Eye (tissue), 1 donor: ENCODE measurements around the gene TIMP2.
"Not testable (repeated sequence)": the region's sequence is repeated elsewhere in the genome, so short reads cannot be mapped to it uniquely, and the experiment has no call there.

ENCODE experiments used
- DNase-seq: peaks from one replicate; pipeline ENCODE4 v3.0.0-alpha.2; 2015

Gene TIMP2

DNA sequence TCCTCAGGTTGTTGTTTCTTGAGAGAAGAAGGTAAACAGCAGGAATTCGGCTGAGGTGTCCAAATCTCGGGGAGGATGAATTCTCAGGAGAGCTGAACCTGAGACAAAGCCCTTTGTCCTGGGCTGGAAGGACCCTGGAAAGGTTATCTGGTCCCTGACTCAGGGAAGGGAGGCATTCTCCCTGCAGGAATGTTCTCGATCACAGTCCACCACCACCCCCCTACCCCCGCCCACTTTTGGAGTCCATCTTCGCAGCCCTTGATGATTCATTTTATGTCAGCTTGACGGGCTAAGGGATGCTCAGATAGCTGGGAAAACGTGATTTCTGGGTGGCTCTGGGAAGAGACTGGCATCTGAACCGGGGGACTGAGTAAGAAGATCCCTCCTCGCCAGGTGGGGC is 20.8 kb downstream of the TIMP2 start:
- DNase-seq = no peak

DNA sequence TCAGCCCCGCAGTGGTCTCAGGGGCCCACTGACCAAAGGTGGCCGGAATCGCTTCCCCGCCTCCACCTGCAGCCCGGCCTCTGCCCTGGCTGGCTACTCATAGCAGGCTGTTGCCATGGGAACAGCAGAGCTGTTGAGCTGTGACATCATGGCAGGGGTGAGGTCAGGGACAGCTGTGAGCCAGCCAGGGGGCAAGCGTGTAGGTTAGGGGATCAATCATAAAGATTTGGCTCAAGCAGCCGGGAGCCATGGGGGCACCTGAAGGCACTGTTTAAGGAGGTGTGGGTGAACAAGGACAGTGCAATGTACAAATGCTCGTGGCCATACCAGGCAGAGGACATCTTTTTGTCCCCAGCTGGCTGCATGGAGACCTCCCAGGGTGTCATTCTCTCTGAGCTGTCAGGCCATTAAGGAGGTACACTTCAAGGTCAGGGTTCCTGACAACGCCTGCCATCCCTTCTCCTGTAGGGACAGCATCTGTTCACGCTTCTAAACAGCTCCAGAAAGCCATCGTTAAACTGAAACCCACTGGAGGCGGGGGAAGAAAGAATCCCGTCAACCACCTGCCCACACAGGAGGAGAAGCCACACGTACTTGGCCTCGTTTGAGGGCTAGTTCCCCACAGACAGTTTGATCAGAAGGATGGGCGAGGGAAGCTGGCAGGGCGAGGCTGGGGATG is 21.9 kb downstream of the TIMP2 start, which contains the start of gene CEP295NL:
TSS of gene CEP295NL (minus strand) at position 101 of the 679 bp plus-strand sequence. CDS start 1,373 bp downstream, outside the sequence.
- peak; percentile 95 for DNase-seq

DNA sequence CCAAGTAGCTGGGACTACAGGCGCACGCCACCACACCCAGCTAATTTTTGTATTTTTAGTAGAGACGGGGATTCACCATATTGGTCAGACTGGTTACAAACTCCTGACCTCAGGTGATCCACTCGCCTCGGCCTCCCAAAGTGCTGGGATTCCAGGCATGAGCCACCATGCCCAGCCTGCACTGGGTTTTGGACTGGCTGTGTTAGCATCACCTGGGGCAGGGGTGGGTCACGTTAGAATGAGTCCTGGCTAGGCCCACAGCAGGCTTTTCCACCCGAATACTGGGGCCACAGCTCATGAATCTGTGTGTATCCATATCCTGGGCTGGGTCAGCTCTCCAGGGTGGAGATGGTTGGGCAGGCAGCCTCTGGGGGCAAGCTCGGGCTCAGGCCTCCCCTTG is 23.0 kb downstream of the TIMP2 start:
- DNase-seq = not testable (repeated sequence)

DNA sequence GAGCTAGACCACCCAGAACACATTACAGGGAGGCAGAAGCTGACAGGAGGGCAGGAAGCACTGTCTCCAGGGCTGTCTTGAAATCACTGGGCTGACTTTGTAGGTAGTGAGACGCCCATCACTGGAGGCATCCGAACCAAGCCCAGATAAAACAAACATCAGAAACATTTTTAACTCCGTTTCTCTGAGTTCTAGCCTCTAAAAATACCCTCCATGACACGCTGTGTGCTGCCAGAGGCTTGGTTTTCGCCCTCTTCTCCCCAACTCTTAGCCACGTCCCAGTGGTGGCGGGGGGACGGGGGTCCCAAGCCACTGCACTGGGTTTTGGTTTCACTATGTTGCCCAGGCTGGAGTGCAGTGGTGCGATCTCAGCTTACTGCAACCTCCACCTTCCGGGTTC is 23.4 kb downstream of the TIMP2 start:
- DNase-seq = no peak

DNA sequence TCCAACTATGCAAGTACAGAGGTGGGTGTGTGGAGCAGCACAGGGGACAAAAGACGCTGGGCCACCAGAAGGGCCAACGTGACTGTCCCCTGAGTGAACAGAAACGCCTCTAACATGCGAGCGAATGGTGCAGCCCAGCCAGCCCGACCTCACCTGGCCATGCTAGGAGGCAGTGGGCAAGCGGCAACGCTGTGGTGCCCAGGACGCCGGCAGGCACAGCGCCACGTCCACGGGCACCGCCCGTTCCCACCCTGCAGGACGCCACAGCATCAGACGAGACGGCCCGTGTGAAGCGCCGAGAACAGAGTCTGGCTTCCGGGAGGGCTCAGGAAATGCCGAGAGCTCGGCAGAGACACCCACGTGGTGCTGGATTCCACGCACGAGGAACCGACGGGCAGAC is 24.4 kb downstream of the TIMP2 start:
- DNase-seq = no peak

DNA sequence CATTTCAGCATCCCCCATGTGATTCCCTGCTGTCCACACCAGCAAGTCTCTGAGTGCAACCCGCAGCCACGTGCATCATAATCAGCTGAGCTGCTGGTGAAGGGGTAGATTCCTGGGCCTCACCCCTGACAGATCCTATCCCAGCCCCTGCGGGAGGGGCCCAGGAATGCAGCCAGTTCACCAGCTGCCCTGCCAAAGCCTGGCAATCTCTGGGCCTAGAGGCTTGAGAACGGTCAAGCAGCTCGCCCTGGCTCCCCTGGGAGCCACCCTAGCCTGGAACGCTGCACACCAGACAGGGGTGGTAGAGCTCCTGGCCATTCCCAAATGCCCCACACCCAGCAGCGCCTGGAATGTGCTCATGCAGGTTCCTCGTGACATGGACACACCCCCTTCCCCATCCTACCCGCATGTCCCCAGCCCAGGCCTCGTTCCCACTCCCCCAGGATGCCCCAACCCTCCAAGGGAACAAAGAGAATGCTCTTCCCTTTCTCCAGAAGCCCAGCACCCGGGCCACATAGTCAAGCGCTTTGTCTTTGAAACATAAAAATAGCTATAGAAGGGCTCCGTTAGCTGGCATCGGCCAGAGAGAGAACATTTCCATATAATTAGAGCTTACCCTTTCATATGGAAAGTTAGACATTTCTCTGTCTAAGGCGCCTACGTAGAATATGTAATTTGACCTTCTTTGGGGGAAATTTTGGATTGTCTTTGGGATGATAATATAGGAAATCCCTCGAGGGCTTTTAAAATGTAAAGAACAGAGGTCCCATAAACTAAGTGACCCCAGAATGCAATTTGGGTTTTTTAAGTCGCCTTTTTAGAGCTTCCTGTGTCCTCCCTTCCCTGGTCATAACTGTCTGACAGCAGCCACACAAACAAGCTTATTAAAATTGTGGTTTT is 25.6 kb downstream of the TIMP2 start:
- DNase-seq = peak; percentile 62

DNA sequence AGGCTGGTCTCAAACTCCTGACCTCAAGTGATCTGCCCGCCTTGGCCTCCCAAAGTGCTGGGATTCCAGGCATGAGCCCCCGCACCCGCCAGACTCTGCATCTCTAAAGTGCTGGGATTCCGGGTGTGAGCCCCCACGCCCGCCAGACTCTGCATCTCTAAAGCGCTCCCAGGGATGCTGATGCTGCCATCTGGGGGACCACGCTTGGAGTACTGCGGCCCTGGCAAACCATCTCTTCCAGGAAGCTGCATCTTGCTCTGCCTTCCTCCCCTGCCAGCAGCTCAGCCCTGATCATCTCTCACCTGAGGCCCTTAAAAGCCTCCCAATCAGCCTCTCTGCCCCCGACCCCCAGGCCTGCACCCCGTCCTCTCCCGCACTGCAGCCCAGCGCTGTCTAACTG is 26.2 kb downstream of the TIMP2 start:
- no peak for DNase-seq

DNA sequence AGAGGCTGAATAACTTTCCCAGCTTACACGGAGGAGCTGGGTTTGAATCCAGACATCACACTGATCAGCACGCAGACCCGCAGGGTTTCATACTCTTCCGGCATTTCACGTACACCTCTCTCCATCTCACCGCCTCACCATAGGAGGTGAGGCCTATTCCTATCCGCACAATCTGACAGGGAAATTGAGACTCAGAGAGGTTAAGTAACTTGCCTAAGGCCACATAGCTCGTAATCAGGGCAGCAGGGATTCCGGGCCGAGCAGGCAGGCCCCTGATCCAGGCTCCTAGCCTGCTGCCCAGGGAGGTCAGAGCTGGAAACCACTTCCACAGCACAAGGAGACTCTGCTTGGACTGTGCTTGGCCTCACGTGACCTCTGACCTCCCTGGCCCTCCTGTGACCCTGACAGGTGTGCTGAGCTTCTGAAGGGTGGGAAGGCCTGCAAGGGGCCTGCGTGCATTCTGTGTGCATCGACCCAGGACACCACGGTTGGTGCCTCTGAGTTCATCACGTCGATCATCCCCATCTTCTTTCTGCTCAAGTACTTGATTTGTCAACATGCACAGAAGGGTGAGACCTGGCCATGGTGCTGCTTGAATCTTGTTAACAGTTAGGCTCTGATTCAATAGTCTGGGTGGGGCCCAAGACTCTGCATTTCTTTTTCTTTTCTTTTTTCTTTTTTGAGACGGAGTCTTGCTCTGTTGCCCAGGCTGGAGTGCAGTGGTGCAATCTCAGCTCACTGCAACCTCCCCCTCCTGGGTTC is 26.9 kb downstream of the TIMP2 start:
- DNase-seq = no peak

DNA sequence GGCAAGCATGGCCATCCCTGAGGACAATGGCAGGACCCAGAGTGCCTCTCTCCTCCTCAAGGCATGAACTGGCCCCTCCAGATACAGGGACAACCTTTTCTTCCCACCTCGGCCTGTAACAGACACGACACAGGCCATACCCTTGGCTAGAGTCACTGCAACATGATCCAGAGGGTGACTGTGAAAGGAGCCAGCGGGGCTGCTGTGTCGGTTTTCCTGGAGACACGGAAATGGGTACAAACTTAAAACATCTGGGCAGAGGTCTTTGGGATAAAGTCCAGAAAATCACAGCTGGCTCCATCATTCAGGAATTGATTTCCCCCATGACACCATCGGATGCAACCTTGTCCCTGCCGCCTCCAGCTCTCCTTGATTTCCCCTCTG is 27.5 kb downstream of the TIMP2 start:
- DNase-seq = no peak

DNA sequence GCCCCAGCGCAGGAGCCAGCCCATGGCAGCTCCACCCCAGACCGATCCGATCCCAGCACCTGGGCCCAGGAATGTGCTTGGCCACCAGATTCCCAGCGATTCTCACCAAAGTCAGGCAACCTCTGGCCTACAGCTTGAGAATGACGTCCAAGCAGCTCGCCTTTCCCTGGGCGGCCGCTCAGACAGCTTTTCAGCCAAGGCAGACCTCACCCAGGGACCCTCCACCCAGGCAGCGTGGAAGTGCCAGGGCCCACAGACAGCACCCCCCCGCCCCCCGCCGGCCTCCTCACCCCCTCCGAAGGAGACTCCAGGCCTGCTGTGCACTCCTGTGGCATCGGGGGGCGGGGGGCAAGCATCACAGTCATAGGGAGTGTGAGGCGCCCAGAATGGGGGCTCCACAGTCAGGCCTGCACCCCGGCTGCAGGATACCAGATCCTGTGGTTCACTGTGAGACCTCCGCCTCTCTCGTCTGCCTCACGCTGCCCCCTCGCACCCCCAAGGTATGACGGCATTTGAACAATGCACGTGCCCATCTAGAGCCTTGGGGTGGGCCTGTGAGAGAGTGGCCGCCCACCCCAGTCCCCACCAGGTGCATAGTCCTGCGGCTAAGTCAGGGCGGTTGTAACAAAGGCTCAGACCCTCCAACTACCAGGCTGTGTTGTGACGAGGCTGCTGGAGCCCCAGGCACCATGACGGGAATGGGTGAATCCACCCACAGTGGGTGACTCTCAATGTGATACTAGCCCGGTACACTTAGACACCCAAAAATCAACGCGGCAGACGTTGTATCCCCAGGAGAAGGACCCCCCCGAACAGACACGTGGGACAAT is 28.1 kb downstream of the TIMP2 start:
- DNase-seq = no peak

DNA sequence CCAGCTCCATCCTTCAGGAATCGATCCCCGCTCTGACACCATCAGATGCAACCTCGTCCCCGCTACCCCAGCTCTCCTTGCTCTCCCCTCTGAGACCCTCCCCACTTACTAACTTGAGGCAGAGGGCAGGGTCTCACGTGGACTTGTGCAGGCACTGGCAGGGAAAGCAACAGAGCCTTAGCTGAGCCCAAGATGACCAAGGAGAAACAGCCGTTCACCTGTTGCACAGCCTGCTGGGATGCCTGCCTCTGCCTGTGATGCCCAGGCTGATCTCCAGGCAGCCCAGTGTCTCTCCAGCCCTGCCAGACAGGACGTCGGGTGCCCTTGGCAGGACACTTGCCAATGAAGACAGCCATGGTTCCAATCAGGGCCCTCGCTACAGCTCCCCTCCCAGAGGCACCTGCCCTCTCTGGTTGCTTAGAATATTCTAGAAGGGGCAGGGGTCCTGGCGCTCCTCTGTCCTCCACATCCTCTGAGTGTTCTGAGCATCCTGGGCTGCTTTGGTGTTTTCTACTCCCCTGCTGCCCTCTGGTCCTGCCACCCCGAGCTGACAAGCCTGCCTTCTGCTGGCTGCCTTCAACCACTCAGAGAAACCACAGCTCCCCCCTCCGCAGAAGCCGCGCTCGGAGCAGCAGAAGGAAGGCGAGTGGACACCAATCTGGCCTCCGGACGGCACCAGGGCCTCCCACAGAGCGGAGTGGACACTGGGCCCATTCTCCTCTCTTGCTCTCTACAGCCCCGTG is 28.9 kb downstream of the TIMP2 start:
- DNase-seq = no peak

DNA sequence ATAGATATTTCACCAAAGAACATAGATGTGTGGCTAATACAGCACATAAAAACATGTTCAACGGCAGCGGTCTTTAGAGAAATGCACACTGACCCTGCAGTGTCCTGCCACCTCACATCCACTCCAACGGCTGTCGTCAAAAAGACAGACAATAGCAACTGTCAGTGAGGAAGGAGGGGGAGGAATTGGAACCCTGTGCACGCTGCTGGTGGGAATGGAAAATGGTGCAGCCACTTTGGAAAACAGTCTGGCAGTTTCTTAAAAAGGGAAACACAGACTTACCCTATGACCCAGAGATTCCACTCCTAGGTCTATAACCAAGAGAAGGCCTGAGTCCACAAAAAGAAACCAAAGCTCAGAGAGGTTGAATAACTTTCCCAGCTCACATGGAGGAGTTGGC is 29.9 kb downstream of the TIMP2 start:
- DNase-seq = peak; percentile 63

DNA sequence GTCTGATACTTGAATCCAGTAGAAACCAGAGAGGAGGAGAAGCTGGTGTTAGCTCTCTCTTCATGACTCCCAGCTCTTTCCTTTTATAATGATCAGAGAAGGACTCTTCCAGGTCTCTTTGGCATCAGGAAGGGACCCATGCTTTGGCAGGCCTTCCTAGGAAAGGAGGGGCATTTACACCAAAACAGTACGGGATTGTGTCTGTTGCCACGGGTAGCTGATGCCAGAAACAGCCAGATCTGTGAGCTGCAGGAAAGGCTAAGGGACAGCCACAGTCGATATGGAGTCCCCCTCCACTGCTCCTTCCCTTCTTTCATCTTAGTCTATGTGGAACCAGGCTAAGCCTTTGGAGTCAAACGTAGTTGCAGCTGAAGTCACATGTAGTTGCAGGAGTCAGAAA is 31.5 kb downstream of the TIMP2 start:
- no peak for DNase-seq

DNA sequence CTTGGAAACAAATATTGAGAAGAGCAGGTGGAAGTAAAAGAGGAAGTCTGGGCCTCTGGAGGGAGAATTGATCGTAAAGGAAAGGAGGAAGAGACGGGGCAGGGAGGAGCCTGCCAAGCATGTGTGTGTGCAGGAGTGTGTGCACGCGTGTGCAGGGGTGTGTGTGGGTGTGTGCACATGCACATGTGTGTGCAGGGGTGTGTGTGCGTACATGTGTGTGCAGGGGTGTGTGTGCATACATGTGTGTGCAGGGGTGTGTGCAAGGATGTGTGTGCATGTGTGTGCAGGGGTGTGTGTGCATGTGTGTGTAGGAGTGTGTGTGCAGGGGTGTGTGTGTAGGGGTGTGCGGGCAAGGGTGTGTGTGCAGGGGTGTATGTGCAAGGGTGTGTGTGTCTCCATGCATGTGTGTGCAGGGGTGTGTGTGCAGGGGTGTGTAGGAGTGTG is 32.2 kb downstream of the TIMP2 start:
- DNase-seq = no peak

DNA sequence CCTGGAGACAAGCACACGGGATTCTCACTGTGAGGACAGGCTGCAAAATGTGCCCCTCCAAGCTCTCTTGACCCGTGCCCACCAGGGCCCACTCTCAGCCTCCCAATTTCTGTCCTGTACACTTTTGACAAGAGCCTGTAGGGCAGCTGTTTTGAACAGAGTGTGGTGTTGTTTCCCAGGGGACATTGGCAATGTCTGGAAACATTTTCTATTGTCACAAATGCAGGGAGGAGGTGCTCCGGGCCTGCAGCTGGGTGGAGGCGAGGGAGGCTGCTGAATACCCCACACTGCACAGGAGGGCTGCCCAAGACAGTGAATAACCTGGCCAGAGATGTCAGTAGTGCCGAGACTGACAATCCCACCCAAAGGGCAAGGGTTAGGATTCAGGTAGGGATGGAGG is 32.7 kb downstream of the TIMP2 start:
- DNase-seq = no peak

DNA sequence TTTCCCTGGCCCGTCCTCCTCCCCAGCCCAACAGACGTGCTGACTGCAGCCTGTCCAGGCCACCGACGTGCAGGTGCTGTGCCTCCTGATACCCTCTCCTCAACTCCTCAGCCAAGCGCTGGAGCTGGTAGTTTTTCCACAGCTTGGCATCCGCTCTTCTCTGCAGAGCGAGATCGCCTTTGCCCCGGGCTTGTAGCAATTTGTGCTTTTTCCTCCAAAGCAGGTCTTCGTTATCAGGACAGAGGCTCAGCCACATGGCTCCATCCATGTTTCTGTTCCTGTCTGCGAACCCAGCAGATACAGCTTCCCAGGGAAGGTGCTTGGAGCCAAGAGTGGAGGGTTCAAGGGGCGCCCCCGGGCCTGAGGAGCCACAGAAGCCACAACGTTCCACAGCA is 33.1 kb downstream of the TIMP2 start:
- DNase-seq = no peak

DNA sequence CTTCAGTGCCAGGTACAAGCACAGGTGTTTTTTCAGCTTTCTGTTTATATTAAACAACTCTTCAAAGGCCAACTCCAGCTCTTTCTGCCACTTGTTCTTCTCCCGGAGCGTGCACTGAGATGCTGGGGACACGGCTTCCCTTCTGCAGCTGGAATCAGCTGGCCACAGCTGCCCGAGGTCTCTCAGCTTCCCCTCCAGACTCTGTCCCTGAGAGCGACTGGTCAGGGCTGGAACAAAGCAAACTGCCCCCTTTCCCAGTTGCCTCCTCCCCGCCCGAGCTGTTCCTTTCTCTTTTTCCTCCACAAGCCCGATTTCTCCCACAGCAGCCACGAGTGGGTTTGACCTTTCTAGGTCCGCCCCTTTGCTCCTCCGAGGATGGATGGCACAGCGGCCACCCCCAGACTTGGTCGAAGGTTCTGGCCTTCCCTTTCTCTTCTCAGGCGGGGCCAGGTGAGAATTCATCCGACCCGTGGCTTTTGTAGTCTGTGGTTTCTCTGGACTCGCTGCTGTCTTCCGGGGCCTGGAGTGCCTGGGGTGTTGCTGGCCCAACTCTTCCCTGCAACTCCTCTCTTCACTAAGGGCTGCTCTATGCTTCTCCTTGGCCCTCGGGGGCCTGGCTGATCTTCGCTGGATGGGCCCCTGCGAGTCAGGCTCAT is 33.7 kb downstream of the TIMP2 start:
- DNase-seq = no peak

DNA sequence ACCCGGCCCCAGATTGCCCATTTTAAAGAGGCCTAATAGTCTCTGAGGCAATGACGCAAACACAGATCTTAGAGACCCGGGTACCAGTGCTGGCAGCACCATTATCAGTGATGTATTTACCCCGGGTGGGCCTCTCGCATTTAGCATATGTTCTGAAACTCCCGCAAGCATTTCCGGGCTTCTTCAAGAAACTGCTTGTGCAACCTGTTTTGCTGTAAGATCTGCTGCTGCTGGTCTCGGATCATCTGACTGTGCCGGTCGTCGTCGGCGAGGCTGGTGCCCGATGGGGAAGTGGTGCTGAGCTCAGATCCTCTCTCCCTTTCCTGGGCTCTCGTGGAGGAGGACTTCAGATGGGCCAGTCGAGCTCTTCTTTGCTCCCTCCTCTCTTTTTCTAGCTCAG is 34.7 kb downstream of the TIMP2 start:
- DNase-seq = no peak

DNA sequence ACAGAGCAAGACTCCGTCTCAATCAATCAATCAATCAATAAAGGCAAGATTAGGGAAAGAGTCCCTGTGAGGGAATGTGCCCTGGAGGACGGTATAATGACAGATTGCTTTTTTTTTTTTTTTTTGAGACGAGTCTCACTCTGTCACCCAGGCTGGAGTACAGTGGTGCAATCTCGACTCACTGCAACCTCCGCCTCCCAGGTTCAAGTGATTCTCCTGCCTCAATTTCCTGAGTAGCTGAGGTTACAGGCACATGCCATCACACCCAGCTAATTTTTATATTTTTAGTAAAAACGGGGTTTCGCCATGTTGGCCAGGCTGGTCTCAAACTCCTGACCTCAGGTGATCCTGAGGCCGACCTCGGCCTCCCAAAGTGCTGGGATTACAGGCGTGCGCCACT is 35.1 kb downstream of the TIMP2 start:
- not testable (repeated sequence) for DNase-seq

DNA sequence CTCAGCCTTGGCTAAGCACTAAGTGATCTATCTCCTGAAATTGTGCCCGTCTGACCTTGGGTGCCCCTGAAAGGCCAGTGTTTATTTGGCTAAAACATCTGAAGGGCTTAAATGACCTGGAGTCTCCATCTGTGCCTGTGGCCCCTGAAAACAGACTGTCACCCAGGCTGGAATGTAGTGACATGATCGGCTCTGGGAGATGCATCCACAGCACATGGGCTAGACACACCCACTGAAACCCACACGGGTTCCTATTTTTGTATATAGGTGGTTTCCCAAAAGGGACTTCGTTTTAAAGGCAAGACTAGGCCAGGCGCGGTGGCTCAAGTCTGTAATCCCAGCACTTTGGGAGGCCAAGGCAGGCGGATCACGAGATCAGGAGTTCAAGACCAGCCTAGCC is 35.7 kb downstream of the TIMP2 start:
- DNase-seq = no peak

DNA sequence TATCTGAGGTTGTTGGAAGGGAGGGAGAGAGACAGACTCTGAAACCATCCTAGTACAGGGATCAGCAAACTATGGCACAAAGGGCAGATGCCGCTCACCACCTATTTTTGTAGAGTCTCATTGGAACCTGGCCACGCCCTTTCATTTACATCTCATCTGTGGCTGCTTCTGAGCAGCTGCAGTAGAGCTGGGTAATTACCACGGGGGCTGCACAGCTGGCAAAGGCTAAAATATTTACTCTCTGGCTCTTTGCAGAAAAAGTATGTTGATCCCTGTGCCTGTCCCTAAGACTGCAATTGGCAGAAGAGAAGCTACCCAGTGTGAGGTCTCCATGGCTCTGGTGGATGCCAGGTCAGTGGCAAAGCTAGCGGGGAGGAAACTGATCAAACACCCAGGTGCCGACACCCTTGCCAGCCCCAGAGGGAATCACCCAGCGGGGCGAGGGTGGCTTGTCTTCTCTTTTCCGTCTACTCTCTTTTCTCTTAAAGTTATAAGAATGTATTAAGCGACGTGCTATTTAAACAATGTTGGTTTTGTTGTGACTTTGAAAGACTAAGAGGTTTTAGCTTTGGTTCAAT is 36.2 kb downstream of the TIMP2 start:
- DNase-seq = no peak
